ENCODE measurements around the gene REP15.
"Not testable (repeated sequence)": the region's sequence is repeated elsewhere in the genome, so short reads cannot be mapped to it uniquely, and the experiment has no call there.

Gene REP15

DNA sequence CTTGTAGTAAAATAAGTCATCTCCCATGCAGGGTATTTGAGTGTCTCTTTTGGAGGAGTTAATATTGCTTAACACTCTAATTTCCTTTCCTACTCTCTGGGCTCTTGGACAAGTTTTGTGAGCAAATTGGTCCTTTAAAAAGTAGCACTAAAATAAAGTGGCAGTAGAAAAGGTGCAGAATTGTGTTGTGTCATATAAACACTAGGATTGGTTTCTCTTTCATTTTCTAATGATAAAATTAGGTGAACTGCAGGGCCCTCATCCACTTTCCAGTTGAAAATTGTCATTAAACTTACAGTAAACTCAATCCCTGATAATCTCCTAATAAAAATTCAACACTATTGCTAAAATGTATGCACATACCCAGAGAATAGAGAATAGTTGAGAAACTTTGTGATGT, 42.6 kb upstream of the REP15 start:
- no peaks in the 10 kb centered on the region for H3K9me3 ChIP-seq (ENCODE audit: insufficient read depth, low read length)
- peak overlapping the region; percentile 80 for H3K4me2 ChIP-seq (ENCODE audit: low read length)
- no peak overlapping the region for H3K27ac ChIP-seq (ENCODE audit: low read length)
- H3K4me1 ChIP-seq (ENCODE audit: low read length) = peaks cover 7% of the 10 kb centered on the region
- no peaks in the 10 kb centered on the region for H3K79me2 ChIP-seq (ENCODE audit: low read length)
- H4K20me1 ChIP-seq (ENCODE audit: insufficient read depth, low read length) = no peaks in the 10 kb centered on the region
- H3K4me3 ChIP-seq (ENCODE audit: low read length) = peak overlapping the region; percentile 57
- peak overlapping the region; percentile 25; the same call in 1 of the 2 replicates for H3K9ac ChIP-seq (ENCODE audit: low read length)
- no peak for TF ChIP-seq EZH2phosphoT487 (IDR thresholded peaks at IDR 0.05; ENCODE audit: low read depth)
- TF ChIP-seq, protein P1, sequence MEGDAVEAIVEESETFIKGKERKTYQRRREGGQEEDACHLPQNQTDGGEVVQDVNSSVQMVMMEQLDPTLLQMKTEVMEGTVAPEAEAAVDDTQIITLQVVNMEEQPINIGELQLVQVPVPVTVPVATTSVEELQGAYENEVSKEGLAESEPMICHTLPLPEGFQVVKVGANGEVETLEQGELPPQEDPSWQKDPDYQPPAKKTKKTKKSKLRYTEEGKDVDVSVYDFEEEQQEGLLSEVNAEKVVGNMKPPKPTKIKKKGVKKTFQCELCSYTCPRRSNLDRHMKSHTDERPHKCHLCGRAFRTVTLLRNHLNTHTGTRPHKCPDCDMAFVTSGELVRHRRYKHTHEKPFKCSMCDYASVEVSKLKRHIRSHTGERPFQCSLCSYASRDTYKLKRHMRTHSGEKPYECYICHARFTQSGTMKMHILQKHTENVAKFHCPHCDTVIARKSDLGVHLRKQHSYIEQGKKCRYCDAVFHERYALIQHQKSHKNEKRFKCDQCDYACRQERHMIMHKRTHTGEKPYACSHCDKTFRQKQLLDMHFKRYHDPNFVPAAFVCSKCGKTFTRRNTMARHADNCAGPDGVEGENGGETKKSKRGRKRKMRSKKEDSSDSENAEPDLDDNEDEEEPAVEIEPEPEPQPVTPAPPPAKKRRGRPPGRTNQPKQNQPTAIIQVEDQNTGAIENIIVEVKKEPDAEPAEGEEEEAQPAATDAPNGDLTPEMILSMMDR (IDR thresholded peaks at IDR 0.05; ENCODE audit: low read depth, low read length) = no peak
- peak overlapping the region; percentile 82 for H2AFZ ChIP-seq (ENCODE audit: low read depth, low read length)
- no peaks in the 10 kb centered on the region for H3K27me3 ChIP-seq (ENCODE audit: low read depth, low read length)
- H3K36me3 ChIP-seq (replicated peaks; ENCODE audit: low read depth, low read length) = no peaks in the 10 kb centered on the region

- H3K4me3 ChIP-seq (ENCODE audit: low read length); H3K27me3 ChIP-seq (ENCODE audit: low read depth, low read length); H3K36me3 ChIP-seq (replicated peaks; ENCODE audit: low read depth, low read length); H3K79me2 ChIP-seq (ENCODE audit: low read length); H3K9ac ChIP-seq (ENCODE audit: low read length); H3K27ac ChIP-seq (ENCODE audit: low read length); H3K4me2 ChIP-seq (ENCODE audit: low read length); H3K9me3 ChIP-seq (ENCODE audit: insufficient read depth, low read length); H2AFZ ChIP-seq (ENCODE audit: low read depth, low read length); H3K4me1 ChIP-seq (ENCODE audit: low read length); H4K20me1 ChIP-seq (ENCODE audit: insufficient read depth, low read length): not testable (repeated sequence)
Observed at GRCh38 chr12:27655476-27655875, 40.8 kb upstream of the REP15 start.

DNA sequence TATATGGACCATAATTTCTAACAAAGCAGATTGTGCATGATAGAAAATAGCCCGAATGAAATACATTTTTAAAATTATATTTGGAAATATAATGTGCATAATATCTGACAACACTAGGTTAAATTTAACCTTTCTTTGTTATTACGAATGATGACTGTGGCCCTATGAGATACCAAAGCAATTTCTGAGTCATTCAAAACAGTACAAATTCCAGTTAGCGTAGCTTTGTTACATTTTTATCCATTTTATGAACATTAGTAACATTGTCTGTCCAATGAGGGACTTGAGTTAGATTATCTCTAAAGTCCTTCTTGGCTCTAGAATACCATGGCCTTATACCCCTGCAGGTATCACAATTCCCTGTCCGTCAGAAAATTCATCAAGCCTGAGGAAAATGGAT, 39.0 kb upstream of the REP15 start:
- Histone ChIP-seq H3K4me2 (ENCODE audit: low read length) (no peak overlapping the region), H3K9ac (ENCODE audit: low read length) (no peak overlapping the region), H4K20me1 (ENCODE audit: insufficient read depth, low read length) (no peaks in the 10 kb centered on the region), H3K27me3 (ENCODE audit: low read depth, low read length) (no peaks in the 10 kb centered on the region), H3K27ac (ENCODE audit: low read length) (no peak overlapping the region), H2AFZ (ENCODE audit: low read depth, low read length) (no peak overlapping the region), H3K4me1 (ENCODE audit: low read length) (peaks cover 7% of the 10 kb centered on the region), H3K36me3 (replicated peaks; ENCODE audit: low read depth, low read length) (no peaks in the 10 kb centered on the region), H3K4me3 (ENCODE audit: low read length) (no peak overlapping the region), H3K9me3 (ENCODE audit: insufficient read depth, low read length) (no peaks in the 10 kb centered on the region), H3K79me2 (ENCODE audit: low read length) (no peaks in the 10 kb centered on the region)
- TF ChIP-seq, protein P1 (IDR thresholded peaks at IDR 0.05; ENCODE audit: low read depth, low read length) = no peak
- no peak for TF ChIP-seq EZH2phosphoT487 (IDR thresholded peaks at IDR 0.05; ENCODE audit: low read depth)

- no peak overlapping the region for H3K9ac ChIP-seq (ENCODE audit: low read length)
- no peaks in the 10 kb centered on the region for H3K4me1 ChIP-seq (ENCODE audit: low read length)
- no peak overlapping the region for H2AFZ ChIP-seq (ENCODE audit: low read depth, low read length)
- no peak overlapping the region for H3K4me2 ChIP-seq (ENCODE audit: low read length)
- no peaks in the 10 kb centered on the region for H3K36me3 ChIP-seq (replicated peaks; ENCODE audit: low read depth, low read length)
- no peaks in the 10 kb centered on the region for H3K79me2 ChIP-seq (ENCODE audit: low read length)
- H3K4me3 ChIP-seq (ENCODE audit: low read length) = no peak overlapping the region
- H3K27ac ChIP-seq (ENCODE audit: low read length) = no peak overlapping the region
- no peaks in the 10 kb centered on the region for H4K20me1 ChIP-seq (ENCODE audit: insufficient read depth, low read length)
- H3K27me3 ChIP-seq (ENCODE audit: low read depth, low read length) = no peaks in the 10 kb centered on the region
- no peaks in the 10 kb centered on the region for H3K9me3 ChIP-seq (ENCODE audit: insufficient read depth, low read length)
- TF ChIP-seq, protein P1 (IDR thresholded peaks at IDR 0.05; ENCODE audit: low read depth, low read length) = no peak
- no peak for TF ChIP-seq EZH2phosphoT487 (IDR thresholded peaks at IDR 0.05; ENCODE audit: low read depth)
Observed at GRCh38 chr12:27665704-27666103, 30.5 kb upstream of the REP15 start.

DNA sequence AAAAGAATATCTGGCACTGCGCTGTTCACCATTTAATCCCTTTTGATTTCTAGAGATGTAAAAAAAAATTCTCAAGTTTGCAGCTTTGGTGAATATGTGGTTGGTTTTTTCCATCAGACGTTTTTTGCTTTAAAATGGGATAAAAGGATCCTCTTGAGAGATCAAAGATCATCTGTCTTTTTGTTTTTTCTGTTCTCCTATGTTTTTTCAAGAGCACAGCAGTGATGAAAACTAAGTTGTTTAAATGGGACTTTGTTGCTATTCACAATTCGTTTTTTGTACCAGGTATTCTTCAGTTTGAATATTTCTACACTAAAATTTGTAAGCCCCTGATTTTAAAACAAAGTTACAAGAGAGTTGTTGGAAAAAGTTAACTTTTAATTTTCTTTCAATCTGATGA, 29.7 kb upstream of the REP15 start:
- Histone ChIP-seq H3K36me3 (replicated peaks; ENCODE audit: low read depth, low read length) (no peaks in the 10 kb centered on the region), H3K4me2 (ENCODE audit: low read length) (no peak overlapping the region), H3K79me2 (ENCODE audit: low read length) (no peaks in the 10 kb centered on the region), H3K4me1 (ENCODE audit: low read length) (no peaks in the 10 kb centered on the region), H3K9me3 (ENCODE audit: insufficient read depth, low read length) (no peaks in the 10 kb centered on the region), H3K4me3 (ENCODE audit: low read length) (no peak overlapping the region), H3K27me3 (ENCODE audit: low read depth, low read length) (no peaks in the 10 kb centered on the region), H2AFZ (ENCODE audit: low read depth, low read length) (no peak overlapping the region), H3K27ac (ENCODE audit: low read length) (no peak overlapping the region), H4K20me1 (ENCODE audit: insufficient read depth, low read length) (no peaks in the 10 kb centered on the region), H3K9ac (ENCODE audit: low read length) (no peak overlapping the region)
- TF ChIP-seq, protein P1 (IDR thresholded peaks at IDR 0.05; ENCODE audit: low read depth, low read length) = no peak
- no peak for TF ChIP-seq EZH2phosphoT487 (IDR thresholded peaks at IDR 0.05; ENCODE audit: low read depth)
